HUDEP-2 (cell line): ENCODE data around the gene SULT4A1.
A peak's percentile ranks its signal among the peaks of the same experiment; 100 is the strongest.
"Not testable (repeated sequence)": the region's sequence is repeated elsewhere in the genome, so short reads cannot be mapped to it uniquely, and the experiment has no call there.

Experiments used
- DNase-seq, 76 experiments: peaks; one replicate each; lab custom pipeline; 2025; ENCODE audit not compliant: unreplicated experiment in 76 of 76; lab: John Stamatoyannopoulos, UW

SULT4A1 gene

DNA sequence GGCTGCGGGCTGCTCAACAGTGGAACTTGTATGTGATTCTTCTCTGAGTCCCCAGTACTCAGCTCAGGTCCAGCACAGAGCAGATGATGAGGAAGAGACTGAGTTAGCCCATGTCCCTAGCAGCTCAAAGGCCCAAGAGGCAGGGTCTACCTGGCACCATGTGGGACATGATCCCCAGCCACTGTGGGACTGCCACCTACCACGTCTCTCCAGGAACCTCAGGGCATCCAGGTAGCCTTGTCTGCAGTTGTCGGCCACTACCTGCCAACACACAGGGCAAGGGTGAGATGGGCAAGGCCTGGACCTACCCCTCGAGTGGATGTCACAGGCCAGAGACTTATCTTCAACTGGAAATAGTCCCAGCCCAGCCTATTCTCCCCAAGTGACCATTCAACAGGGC lies 25.1 kb upstream of the SULT4A1 start:
- DNase-seq: no peak

DNA sequence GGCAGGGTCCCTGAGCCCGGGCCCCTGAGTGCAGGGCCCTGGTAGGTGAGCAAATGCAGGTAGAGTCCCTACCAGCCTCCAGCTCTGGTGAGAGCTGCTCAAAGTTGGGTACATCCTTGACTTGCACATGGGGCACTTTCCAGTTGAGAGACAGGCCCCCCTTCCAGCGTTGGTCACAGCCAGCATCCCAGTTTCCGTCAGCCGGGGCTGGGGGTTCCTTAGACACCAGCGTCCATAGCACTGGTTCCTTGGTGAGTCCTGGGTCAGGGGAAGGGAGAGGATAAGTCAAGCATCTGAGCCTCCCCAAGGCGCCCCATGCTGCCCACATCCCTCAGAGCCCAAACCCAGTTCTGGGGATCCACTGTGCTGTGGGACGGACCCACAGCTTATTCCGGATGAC lies 23.9 kb upstream of the SULT4A1 start:
- DNase-seq: no peak

DNA sequence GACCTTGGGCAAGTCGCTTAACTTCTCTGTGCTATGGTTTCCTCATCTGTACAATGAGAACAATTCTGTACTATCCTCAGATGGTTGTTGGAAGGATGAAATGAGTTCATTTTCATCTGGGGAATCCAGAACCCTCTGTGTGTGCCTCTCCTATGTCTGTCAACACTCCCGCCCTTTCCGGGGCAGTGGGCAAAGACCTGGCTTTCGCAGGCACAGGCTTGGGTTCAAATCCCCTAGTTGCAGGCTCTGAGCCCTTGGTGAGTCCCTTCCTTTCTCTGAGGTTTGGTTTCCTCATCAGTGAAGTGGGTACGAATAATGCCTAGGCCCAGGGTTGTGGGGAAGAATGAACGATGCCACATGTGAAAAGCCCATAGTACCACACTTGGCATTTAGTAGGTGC lies 23.5 kb upstream of the SULT4A1 start:
- no peak for DNase-seq

DNA sequence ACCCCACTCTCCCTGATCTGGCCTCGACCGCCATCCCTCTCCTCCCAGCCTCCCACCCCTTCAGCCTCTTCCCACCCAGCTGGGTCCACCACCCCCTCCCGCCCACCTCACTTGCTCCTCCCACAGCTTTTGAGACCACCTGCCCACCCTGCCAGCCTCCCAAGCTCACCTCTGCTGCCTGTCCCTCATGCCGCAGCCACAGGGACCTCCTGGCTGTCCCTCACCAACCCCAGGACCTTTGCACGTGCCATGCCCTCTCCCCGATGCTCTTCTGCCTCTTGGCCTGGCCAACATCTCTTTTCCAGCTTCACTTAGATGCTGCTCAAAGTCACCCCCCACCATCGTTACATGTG lies 23.0 kb upstream of the SULT4A1 start:
- no peak for DNase-seq

DNA sequence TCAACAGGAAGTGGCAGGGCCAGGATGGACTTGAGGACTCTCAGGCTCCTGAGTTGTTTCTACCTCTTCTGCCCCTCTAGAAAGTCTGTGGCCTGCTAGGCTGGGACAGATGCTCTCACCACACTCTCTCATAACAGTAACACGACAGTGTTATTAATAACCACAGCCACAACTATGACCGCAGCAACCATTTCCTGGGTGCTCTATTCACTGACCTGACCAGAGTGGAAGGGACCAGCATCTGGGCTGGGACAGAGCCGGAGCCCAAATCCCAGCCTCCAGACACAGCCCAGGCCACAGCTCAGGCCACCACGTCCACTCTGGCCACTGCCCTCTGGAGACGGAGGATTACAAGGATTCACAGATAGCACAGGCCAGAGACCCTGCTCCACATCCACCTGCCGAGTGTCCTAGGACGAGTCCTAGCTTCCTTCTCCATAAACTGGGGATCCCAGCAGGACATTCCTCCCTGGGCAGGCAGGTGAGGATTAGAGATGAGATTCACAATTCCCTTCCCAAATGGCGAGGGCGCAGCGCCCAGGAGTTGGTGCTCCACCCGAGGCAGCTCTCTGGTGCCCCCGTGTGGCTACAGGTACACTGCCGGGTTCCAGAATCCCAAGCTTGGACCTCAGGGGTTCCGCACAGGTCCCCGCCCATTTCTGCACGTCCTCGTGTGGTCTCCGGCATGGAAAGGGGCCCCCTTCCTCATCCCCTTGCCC lies 22.4 kb upstream of the SULT4A1 start:
- peak in 46 of 76 experiments; percentile 2 to 63 (median 26) for DNase-seq

DNA sequence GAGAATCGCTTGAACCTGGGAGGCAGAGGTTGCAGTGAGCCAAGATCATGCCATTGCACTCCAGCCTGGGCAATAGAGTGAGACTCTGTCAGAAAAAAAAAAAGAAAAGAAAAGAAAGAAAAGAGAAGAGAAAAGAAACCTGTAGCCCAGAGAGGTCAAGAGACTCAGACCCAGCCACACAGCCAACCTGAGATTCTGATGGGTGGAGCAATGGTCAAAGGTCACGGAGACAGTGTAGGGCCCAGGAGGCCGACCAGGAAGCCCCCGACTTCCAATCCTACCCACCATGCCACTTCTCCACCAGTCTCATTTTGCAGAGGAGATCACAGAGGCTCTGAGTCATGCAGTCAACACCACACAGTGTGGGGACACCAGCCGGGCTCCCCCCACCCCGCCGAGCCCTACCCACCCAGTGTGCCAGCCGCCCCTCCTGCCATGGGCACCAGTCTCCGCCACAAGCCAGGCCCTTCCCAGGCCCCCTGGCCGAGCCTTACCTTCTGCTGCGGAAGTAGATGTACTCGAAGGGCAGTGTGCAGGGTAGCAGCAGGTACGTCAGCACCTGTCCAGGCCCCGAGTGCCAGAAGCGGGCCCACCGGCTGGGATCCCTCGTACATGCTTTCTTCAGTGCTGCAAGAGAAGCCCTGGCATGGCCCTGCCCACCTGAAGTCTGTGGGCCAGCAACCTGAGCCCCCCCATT lies 21.6 kb upstream of the SULT4A1 start:
- DNase-seq: no peak

DNA sequence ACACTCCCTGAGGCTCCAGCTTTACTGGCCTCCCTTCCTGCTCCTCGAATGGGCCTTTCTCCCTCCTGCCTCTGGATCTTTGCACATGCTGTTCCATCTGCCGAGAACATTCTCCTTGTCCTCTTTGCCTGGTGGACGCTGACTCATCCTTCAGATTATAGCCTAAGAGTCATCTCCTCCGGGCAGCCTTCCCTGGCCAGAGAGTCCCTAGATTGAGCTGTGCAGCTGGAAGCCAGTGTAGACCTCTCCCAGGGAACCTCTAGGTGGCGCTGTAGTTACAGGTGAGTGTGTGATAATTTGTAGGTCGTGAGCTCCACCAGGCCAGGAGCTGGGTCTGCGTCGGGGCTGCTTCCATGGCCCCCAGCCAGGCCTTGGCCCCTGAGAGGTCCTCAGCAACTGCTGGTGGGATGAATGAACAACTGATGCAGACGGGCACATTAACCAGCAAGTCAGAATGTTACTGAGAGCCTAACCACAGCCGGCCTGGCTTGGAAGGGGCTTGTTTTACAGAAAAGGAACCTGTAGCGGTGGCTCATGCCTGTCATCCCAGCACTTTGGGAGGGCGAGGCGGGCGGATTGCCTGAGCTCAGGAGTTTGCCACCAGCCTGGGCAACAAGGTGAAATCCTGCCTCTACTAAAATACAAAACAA lies 20.8 kb upstream of the SULT4A1 start:
- DNase-seq: peak in 54 of 76 experiments; percentile 5 to 75 (median 38)

DNA sequence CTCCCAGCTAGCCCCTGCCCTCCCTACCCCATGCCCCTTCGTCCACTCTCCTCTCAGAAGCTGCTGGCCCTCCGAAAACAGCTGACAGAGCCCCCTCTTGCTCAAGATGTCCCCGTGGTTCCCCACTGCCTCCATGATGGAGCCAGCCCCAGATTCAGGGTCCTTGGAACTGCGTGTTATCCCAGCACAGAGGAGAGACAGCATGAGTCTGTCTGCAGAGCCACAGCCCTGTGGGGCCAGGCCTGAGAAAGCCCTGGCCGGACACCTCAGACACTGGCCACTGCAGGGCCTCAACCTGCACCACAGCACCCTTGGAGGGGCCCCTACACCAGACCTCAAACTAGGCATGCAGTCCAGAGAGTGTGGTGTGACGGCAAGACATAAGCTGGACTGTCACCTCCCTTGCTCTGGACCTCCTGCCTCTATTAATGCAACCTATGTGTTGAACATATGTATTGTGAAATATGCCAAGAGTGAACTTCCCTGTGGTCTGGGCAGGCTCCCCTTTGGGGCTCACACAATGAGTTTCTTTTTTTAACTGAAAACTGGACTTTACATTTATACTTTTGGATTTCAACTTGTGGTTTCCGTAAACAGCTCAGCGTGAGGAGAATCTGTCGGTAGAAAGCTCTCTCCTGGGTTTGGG lies 19.9 kb upstream of the SULT4A1 start:
- no peak for DNase-seq

DNA sequence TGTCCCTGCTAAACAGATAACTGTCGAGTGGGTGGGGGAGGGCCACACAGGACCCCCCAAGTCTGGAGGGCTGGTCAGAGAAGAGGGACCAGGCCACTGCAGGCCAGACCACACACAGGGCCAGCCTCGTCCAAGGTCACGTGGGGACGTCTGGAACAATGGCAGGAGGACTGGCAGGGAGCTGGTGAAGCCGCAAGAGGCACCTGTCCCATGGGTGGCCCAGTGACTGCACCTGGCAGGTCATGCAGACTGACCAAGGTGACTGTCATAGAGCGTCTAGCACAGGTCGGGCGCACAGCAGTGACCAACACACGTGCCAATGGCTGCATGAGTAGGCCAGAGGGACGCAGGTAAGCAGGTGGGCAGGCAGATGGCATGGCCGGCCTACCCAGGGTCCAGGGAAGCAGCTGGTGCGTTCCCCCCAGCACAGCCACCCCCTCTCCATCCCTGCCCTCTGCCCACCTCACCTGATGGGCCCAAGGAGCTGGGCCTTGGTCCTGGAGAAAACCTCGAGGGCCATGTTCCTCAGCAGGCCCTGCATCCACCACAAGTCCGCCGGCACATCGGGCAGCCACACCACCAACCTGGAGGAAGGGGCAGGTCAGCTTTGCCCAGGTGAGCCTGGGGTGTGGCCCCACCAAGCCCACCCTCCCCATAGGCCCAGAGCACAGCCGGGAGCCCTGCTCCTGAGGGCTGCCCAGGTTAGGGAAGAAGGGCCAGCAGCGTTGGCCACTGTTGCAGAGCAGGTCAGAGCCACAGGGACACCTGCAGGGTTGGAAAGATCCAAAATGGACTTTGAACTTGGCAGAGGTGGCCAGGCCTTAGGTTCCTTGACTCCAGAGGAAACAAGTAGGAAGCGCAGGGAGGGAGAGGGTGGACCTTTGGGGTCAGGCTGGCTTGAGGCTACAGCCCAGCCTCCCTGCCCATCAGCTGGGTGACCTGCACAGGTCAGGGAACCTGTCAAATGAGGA lies 19.1 kb upstream of the SULT4A1 start:
- no peak for DNase-seq

DNA sequence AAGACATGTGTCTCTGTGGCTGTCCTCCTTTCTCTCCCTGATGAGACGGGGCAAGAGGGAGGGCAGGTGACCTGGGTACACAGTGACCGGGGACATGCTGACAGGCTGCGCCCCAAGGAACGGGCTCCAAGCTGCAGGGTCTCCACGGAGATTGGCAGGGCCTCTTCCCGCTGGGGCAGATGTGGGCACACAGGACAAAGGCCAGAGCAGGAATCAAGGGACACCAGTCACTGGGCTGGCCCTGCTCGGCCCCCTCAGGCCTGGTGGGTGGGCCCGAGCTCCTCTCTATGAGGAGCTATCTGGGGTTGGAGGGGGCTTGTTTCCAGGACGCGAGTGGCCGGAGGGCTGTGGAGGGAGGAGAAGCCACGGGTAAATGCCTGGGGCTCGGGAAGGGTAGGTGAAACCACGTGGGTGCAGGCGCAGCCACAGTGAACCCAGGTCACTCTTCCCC lies 18.3 kb upstream of the SULT4A1 start:
- DNase-seq: no peak

DNA sequence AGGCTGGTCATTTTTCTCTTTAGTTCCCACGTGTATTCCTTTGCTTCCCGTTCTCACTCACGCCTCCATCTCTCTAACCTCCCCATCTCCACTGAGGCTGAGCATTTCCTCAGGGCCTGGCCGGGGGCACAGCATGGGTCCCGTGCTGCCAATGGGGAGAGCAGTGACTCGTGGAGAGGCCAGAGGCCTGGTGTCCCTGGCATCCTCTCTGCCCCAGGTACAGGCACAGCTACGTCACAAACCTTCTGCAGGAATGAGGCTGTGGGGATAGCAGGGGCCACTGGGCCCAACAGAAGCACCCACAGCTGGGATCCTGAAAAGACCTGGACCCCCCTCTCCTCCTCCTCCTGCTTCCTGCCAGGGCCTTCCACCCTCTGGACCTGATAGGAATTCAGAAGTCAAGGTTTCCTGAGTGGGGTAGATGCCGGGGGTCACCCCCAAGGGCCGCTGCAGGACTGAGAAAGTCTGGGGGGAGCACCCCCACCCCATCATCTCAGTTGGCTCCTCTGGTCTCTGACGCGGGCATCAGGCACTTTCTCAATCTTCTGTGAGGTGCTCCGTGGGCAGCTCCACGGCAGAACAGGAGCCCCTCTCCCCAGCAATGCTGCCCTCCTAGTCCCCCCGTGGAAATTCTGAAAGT lies 17.7 kb upstream of the SULT4A1 start:
- no peak for DNase-seq

DNA sequence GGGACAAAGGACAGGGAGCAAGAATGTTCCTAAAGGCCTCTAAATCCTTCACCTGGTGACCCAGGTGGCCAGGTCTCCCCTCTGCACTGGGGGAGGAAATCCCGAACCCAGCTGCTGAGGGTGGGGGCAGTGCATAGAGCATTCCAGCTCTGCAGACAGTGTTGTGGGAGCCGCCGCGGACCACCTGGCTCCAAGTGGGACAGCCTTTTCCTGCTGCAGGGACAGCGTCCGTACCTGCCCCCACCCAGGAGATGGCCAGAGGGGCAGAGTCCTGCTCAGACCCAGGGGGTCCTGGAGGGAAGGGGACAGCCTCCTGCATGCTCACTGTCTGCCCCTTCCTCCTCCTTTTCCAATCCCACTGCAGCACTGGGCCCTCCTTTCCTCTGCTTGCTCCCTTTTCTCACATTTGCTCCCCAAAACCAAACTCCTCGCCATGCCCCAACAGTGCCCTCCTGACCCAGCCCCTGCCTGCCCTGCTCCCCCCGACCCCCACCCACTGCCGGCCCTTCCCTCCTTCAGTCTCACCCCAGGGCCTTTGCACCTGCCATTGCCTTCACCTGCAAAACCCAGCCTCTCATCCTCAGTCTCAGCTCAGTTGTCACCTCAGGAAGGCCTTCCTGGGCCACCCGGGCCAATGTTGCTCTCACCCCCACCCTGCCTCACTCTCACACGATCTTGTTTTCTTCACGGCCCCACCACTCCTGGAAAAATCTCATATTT lies 16.7 kb upstream of the SULT4A1 start:
- DNase-seq: no peak

DNA sequence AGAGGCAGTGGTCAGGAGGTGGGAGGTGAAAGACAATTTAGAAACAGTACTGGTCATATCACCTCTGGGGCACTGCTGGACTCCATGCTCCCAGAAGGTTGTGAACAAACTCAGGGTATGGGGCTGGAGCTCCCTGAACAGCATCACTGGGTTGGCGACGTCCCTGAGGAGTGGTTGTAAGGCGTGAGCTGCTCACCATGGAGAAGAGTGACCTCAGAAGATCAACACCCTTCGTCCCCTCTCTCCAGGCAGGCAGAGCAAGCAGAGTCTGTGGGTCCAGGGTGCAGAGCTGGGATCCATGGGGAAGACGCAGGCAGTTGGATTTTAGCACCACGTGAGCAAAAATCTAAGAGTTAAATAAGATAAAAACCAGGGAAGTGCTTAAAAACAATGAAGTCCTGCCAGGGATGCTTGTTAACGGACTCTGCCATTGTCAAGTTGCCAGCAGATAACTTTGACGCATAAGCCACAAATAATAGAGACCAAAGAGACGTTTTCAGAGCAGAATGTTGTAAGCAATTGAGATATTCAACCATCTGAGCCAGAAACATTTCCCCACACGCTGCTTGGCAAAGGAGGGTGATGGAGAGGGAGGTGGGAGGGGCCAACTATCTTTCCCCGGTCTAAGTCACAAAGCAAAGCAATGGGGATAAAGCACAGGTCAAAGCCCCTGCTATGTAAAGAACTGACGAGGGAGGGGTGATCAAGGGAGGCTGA lies 15.9 kb upstream of the SULT4A1 start:
- no peak for DNase-seq

DNA sequence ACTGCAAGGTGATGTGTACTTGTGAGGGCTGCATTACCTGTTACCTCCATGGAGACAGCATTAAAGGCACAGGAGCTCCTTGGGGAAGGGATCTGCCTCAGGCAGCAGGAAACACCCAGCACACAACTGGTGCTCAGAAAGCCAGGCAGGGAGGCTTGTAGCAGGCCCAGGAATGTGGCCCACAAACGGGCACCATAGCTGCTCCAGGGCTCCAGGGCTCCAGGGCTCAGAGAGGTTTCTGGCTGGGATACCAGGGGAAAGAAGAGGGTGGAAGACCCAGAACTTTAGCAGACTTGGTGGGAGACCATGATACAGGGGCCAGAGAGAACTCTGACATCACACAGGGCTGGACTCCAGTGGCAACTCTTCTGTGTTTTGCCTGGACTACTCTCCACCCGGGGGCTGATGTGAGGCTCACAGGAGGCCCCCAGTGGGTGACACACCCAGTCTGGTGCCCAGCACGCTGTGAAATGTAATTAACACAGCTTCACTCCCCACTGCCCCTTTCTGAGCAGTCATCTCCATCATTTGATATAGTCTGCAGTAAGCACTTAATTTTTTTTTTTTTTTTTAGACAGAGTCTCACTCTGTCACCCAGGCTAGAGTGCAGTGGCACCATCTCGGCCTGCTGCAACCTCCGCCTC lies 14.7 kb upstream of the SULT4A1 start:
- no peak for DNase-seq

DNA sequence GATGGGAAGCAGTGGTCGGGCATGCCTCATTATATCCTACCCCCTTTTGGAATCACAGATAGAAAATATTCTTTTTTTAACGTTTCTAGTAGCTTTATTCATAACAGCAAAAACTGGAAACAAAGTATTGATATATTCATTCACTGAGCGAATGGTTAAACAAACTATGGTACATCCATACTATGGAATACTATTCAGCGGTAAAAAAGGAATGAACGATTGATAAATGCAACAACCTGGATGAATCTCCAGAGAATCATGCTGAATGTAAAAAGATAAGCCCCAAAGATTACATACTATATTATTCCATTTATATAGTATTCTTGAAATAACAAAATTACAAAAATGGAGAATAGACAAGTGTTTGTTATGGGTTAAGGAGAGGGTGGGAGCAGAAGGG lies 7.5 kb upstream of the SULT4A1 start:
- DNase-seq: no peak

DNA sequence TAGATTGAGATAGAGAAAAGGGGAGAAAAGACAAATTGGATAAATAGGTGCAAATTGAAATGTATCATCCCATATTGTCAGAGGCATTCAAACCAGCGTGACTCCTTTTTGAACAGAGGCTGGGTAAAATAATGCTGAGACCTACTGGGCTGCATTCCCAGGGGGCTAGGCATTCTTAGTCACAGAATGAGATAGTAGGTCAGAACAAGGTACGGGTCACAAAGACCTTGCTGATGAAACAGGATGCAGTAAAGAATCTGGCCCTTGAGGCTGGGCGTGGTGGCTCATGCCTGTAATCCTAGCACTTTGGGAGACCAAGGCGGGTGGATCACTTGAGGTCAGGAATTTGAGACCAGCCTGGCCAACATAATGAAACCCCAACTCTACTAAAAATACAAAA lies 6.7 kb upstream of the SULT4A1 start:
- not testable (repeated sequence) for DNase-seq

DNA sequence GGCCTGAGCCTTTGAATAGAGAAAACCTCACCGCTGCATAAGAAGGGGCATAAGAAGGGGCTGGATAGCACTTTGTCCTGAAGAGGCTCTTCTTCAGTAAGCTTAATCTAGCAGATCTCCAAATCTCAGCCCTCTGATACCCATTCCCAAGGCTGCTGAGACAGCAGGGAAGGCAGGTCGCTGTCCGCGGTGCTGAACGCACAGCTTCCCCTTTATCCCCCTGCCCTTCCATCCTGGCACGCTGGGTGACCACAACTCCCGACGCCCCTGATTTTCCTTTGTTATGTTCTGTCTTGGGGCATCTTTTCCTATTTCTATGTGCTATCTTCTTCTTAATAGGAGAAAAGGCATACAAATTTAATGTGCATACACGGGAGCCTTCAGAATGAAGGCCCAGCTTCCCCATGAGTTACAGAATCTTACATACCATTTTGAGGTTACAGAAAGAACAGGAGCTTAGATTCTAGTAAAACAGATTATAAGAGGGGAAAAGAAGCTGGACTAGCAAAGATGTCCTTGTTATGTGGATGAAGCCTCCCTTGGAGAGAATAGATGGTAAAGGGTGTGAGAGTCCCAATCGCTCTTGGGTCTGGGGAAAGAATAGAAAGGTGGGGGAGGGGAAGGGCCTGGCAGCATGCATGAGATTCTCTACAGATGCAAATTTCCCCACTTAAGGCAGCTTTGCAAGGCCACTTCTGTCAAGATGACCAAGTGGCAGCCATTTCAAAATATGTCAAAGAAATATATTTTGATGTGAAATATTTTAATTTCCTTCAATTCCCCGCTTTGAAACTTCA lies 5.7 kb upstream of the SULT4A1 start:
- DNase-seq: peak in 19 of 76 experiments; percentile 3 to 33 (median 12)
